Ovary (tissue), 3 donors: ENCODE data around the gene IQSEC3.

ENCODE experiments used
- CTCF ChIP-seq, 3 donors: fragments of 450-650 bp in 2 of 3; fragments of 200-600 bp in 1 of 3; IDR thresholded peaks; one replicate each; pipeline versions ENCODE4 v1.5.1 to v1.8.0; 2016 to 2022; ENCODE audit warnings: antibody characterized with exemption in 3 of 3, mild to moderate bottlenecking in 1 of 3
- EP300 ChIP-seq: sonication (generic); formaldehyde crosslinking; IDR thresholded peaks from one replicate; pipeline ENCODE4 v1.6.1; 2017; ENCODE audit warnings: antibody characterized with exemption
- POLR2A ChIP-seq: fragments of 450-650 bp; IDR thresholded peaks from one replicate; pipeline ENCODE4 v1.6.1; 2017; ENCODE audit warnings: antibody characterized with exemption, mild to moderate bottlenecking, moderate library complexity
- donor health status: DM: no; HTN: no; CAD: no.

- TF ChIP-seq CTCF (IDR thresholded peaks at IDR 0.05) (no peak), POLR2A (no peak), EP300 (no peak)
These were observed 85.9 kb downstream of the IQSEC3 start for GRCh38 chr12:152440-152839.
